ENCODE data around the gene PCED1A. TPM values are rescaled to one million over a fixed set of nuclear protein-coding genes. Genes with fewer than 3 reads are reported as not detected.

The PCED1A gene
- total RNA-seq, 4 donors from 2014 or later: 13.8 to 23.2 (median 16.7) TPM

GRCh38 chr20:2807019-2807418 lies 33.4 kb downstream of the PCED1A start:
- Histone ChIP-seq H3K9me3 (peaks cover 0 to 9% (median 0%) of the 10 kb centered on the region in 3 donors), H3K4me3 (no peak overlapping the region), H3K27me3 (peaks cover 100% of the 10 kb centered on the region), H3K4me1 (peaks cover 0 to 14% (median 0%) of the 10 kb centered on the region in 3 donors), H3K36me3 (no peaks in the 10 kb centered on the region), H3K27ac (no peak overlapping the region)
- WGBS, 2 donors (ENCODE audit: low coverage in 1 of 2): 60 to 80% methylated on average over 1 of the region's 4 CpGs
- no peak for TF ChIP-seq POLR2AphosphoS5 (IDR thresholded peaks at IDR 0.05)
- TF ChIP-seq EP300 (IDR thresholded peaks at IDR 0.05): no peak
- no peak for TF ChIP-seq POLR2A (IDR thresholded peaks at IDR 0.05)
- TF ChIP-seq, protein P1, sequence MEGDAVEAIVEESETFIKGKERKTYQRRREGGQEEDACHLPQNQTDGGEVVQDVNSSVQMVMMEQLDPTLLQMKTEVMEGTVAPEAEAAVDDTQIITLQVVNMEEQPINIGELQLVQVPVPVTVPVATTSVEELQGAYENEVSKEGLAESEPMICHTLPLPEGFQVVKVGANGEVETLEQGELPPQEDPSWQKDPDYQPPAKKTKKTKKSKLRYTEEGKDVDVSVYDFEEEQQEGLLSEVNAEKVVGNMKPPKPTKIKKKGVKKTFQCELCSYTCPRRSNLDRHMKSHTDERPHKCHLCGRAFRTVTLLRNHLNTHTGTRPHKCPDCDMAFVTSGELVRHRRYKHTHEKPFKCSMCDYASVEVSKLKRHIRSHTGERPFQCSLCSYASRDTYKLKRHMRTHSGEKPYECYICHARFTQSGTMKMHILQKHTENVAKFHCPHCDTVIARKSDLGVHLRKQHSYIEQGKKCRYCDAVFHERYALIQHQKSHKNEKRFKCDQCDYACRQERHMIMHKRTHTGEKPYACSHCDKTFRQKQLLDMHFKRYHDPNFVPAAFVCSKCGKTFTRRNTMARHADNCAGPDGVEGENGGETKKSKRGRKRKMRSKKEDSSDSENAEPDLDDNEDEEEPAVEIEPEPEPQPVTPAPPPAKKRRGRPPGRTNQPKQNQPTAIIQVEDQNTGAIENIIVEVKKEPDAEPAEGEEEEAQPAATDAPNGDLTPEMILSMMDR (IDR thresholded peaks at IDR 0.05): no peak
- no peak for ATAC-seq

DNA sequence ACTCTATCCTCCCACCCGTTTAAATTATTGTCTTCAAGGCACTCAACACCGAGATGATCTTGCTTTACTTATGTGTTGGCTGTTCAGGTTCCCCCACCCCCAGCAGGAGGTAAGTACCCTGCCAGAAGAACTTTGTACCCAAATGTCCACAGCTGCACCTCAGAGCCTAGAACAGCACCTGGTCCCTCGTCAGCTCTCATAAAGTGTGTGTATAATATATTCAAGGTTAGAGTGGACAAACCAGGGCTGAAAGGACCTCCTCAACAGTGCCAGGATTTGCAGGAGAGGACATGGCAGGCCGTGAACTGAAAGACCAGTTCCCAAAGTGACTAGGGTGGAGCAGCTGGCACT lies 34.1 kb downstream of the PCED1A start:
- WGBS, 2 donors (ENCODE audit: low coverage in 1 of 2): 46% methylated on average over 4 of the region's 4 CpGs
- peaks cover 100% of the 10 kb centered on the region for H3K27me3 ChIP-seq
- H3K9me3 ChIP-seq: peaks cover 0 to 2% (median 0%) of the 10 kb centered on the region in 3 donors
- peaks cover 0 to 15% (median 0%) of the 10 kb centered on the region in 3 donors for H3K4me1 ChIP-seq
- TF ChIP-seq POLR2AphosphoS5 (IDR thresholded peaks at IDR 0.05) (no peak), POLR2A (IDR thresholded peaks at IDR 0.05) (no peak), EP300 (IDR thresholded peaks at IDR 0.05) (no peak)
- TF ChIP-seq, protein P1 (IDR thresholded peaks at IDR 0.05): no peak
- H3K36me3 ChIP-seq: no peaks in the 10 kb centered on the region
- ATAC-seq: no peak
- no peak overlapping the region for H3K27ac ChIP-seq
- H3K4me3 ChIP-seq: no peak overlapping the region

GRCh38 chr20:2805689-2806350 lies 34.6 kb downstream of the PCED1A start:
- Histone ChIP-seq H3K4me1 (peaks cover 0 to 20% (median 0%) of the 10 kb centered on the region in 3 donors), H3K9me3 (no peaks in the 10 kb centered on the region), H3K27ac (no peak overlapping the region), H3K27me3 (peaks cover 100% of the 10 kb centered on the region), H3K36me3 (no peaks in the 10 kb centered on the region), H3K4me3 (no peak overlapping the region)
- WGBS, 2 donors (ENCODE audit: low coverage in 1 of 2): 26% methylated on average over 5 of the region's 22 CpGs; no CpG with 5 or more reads in 1 of the 2 donors
- TF ChIP-seq POLR2AphosphoS5 (IDR thresholded peaks at IDR 0.05) (no peak), EP300 (IDR thresholded peaks at IDR 0.05) (no peak), POLR2A (IDR thresholded peaks at IDR 0.05) (no peak)
- TF ChIP-seq, protein P1 (IDR thresholded peaks at IDR 0.05): no peak
- ATAC-seq: no peak

DNA sequence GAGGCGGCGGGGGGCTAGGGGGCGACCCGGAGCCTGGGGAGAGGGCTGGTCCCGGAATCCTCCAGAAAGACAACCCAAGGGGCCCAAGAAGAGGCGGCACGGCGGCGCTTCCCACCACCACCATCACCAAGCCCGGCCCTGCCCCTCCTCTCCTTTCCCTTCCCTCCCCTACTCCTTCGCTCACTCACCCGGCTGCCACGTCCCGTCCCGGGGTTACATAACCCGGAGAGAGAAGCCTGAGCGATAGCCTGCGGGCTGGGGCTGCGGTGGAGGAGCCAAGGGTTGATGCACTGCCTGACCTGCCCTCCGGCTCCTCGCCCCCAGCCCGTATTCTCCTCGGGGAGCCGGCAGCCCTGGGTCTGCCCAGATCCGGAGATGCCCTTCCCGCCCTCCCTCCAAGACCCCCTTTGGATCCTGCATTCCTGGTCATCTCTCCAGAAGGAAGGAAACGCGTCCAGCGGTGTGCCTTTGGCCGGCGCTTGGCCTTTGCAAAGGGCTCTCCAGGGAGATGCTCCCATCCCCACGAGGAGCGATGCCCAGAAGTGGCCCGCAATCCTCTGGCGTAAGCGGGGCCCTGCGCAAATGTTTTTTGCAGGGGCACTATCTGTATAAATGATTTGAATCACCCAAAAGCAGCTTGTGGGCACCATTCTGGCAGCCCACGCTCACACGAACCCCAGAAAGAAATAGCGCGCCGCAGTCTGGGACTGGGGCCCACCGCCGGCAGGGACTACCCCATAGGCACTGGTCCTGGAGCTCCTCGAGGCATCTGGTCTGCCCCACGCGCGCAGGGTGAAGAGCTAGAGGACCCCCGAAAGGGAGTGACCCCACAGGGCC lies 35.4 kb downstream of the PCED1A start:
- Histone ChIP-seq H3K9me3 (no peaks in the 10 kb centered on the region), H3K27me3 (peaks cover 100% of the 10 kb centered on the region), H3K27ac (no peak overlapping the region), H3K4me1 (peaks cover 0 to 27% (median 5%) of the 10 kb centered on the region in 3 donors), H3K4me3 (no peak overlapping the region), H3K36me3 (no peaks in the 10 kb centered on the region)
- WGBS, 2 donors (ENCODE audit: low coverage in 1 of 2): 3 to 12% methylated on average over 3 to 12 of the region's 49 CpGs
- no peak for ATAC-seq
- TF ChIP-seq, protein P1 (IDR thresholded peaks at IDR 0.05): no peak
- TF ChIP-seq POLR2A (IDR thresholded peaks at IDR 0.05): no peak
- no peak for TF ChIP-seq EP300 (IDR thresholded peaks at IDR 0.05)
- no peak for TF ChIP-seq POLR2AphosphoS5 (IDR thresholded peaks at IDR 0.05)

Measured in gastroesophageal sphincter (tissue), 4 donors.